ENCODE measurements around the gene GRPEL1. TPM values are rescaled to one million over a fixed set of nuclear protein-coding genes. Genes with fewer than 3 reads are reported as not detected.

The GRPEL1 gene
- total RNA-seq, 1 experiment from 2014 or later = 40.7 TPM

DNA sequence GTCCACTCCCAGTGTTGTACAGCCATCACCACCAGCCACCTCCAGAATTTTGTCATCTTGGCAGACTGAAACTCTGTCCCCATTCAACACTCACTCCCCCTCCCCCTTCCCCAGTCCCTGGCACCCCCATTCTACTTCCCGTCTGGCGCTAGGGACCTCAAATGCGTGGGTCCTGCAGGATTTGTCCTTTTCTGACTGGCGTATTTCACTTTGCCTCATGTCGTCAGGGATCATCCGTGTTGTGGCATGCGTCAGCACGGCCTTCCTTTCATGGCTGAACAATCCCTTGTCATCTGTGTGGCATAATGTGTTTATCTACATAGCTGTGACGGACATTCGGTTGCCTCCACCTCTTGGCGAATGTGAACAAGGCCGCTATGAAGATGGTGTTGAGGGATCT lies 19.2 kb downstream of the GRPEL1 start:
- Histone ChIP-seq H4K8ac (replicated peaks; ENCODE audit: insufficient read length, low read depth, low read length) (no peak overlapping the region), H3K79me1 (ENCODE audit: insufficient read depth, low read depth, low read length, poor library complexity, severe bottlenecking) (peaks cover 4% of the 10 kb centered on the region), H3K4ac (ENCODE audit: low read depth, low read length) (no peak overlapping the region), H3T11ph (ENCODE audit: low read length) (no peak overlapping the region), H3K23ac (ENCODE audit: insufficient read length, low read depth, low read length) (no peak overlapping the region), H2AFZ (ENCODE audit: low read length) (no peak overlapping the region), H2BK15ac (ENCODE audit: low read depth, low read length) (no peak overlapping the region), H4K20me1 (ENCODE audit: control insufficient read depth, insufficient read depth, insufficient read length) (no peaks in the 10 kb centered on the region), H3K27ac (ENCODE audit: insufficient read length, low read depth, low read length) (no peak overlapping the region), H2BK20ac (ENCODE audit: low read depth, low read length, poor library complexity, severe bottlenecking) (no peak overlapping the region), H4K91ac (ENCODE audit: insufficient read length, low read depth, low read length) (no peak overlapping the region), H3K4me1 (ENCODE audit: insufficient read depth, low read length) (peaks cover 3% of the 10 kb centered on the region; the same call in 1 of the 2 replicates), H2BK120ac (ENCODE audit: low read depth, low read length, poor library complexity, severe bottlenecking) (no peak overlapping the region), H3K79me2 (ENCODE audit: insufficient read depth, low read length) (peaks cover 10% of the 10 kb centered on the region), H3K9ac (ENCODE audit: extremely low read depth, insufficient read length, low read length) (no peak overlapping the region), H3K56ac (ENCODE audit: insufficient read length, low read depth, low read length) (no peak overlapping the region), H3K23me2 (ENCODE audit: insufficient read length, low read depth, low read length, poor library complexity, severe bottlenecking) (peaks cover 7% of the 10 kb centered on the region), H2BK12ac (ENCODE audit: insufficient read length, low read depth, low read length) (no peak overlapping the region), H3K4me2 (ENCODE audit: insufficient read depth, insufficient read length, low read length) (no peak overlapping the region), H2BK5ac (ENCODE audit: insufficient read length, low read length) (no peak overlapping the region), H3K18ac (ENCODE audit: insufficient read length, low read depth, low read length) (no peak overlapping the region), H3K9me3 (ENCODE audit: control insufficient read depth, low read depth, low read length) (no peaks in the 10 kb centered on the region), H3K14ac (ENCODE audit: insufficient read depth, low read length) (no peak overlapping the region), H3K27me3 (ENCODE audit: insufficient read depth, low read length) (no peaks in the 10 kb centered on the region), H2AK5ac (ENCODE audit: insufficient read length, low read length) (no peak overlapping the region), H4K5ac (ENCODE audit: insufficient read length, low read depth, low read length) (no peak overlapping the region)
- no peak for DNase-seq
- Mint-ChIP-seq H3K9me3 (no peaks in the 10 kb centered on the region), H3K36me3 (ENCODE audit: insufficient read depth in 1 of 3, low read depth in 3 of 3) (no peaks in the 10 kb centered on the region; a peak in 2 of 7 replicates), H3K4me3 (no peak overlapping the region), H3K27ac (no peak overlapping the region), H3K27me3 (ENCODE audit: low read depth) (peaks cover 7% of the 10 kb centered on the region), H3K4me1 (peaks cover 23 to 32% of the 10 kb centered on the region in 2 experiments)
- TF ChIP-seq, protein P1, sequence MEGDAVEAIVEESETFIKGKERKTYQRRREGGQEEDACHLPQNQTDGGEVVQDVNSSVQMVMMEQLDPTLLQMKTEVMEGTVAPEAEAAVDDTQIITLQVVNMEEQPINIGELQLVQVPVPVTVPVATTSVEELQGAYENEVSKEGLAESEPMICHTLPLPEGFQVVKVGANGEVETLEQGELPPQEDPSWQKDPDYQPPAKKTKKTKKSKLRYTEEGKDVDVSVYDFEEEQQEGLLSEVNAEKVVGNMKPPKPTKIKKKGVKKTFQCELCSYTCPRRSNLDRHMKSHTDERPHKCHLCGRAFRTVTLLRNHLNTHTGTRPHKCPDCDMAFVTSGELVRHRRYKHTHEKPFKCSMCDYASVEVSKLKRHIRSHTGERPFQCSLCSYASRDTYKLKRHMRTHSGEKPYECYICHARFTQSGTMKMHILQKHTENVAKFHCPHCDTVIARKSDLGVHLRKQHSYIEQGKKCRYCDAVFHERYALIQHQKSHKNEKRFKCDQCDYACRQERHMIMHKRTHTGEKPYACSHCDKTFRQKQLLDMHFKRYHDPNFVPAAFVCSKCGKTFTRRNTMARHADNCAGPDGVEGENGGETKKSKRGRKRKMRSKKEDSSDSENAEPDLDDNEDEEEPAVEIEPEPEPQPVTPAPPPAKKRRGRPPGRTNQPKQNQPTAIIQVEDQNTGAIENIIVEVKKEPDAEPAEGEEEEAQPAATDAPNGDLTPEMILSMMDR (conservative IDR thresholded peaks at IDR 0.05) = no peak
- no CpG with 5 or more reads among the region's 12 CpGs for WGBS (ENCODE audit: extremely low coverage, insufficient read length, low lambda C conversion rate)

All from H9 (cell line).